ENCODE data around the gene ETNPPL.

The ETNPPL gene

GRCh38 chr4:108731006-108731405, 31.8 kb downstream of the ETNPPL start:
- TF ChIP-seq CTCF (IDR thresholded peaks at IDR 0.05) = no peak

- TF ChIP-seq CTCF (IDR thresholded peaks at IDR 0.05) = no peak
These were observed 32.3 kb downstream of the ETNPPL start for GRCh38 chr4:108730579-108730978.

- no peak for TF ChIP-seq CTCF (IDR thresholded peaks at IDR 0.05)
These were observed 33.1 kb downstream of the ETNPPL start for GRCh38 chr4:108729731-108730130.

GRCh38 chr4:108725457-108725856, 37.4 kb downstream of the ETNPPL start:
- no peak for TF ChIP-seq CTCF (IDR thresholded peaks at IDR 0.05)

GRCh38 chr4:108717386-108717785, 45.5 kb downstream of the ETNPPL start:
- no peak for TF ChIP-seq CTCF (IDR thresholded peaks at IDR 0.05)

GRCh38 chr4:108716340-108716739, 46.5 kb downstream of the ETNPPL start:
- TF ChIP-seq CTCF (IDR thresholded peaks at IDR 0.05) = no peak

GRCh38 chr4:108714880-108715279, 48.0 kb downstream of the ETNPPL start:
- TF ChIP-seq CTCF (IDR thresholded peaks at IDR 0.05) = no peak

GRCh38 chr4:108709722-108710121, 53.1 kb downstream of the ETNPPL start:
- TF ChIP-seq CTCF (IDR thresholded peaks at IDR 0.05) = no peak
